Kidney (tissue), 14 donors: ENCODE results near the gene RAB4A. TPM values are rescaled to one million over a fixed set of nuclear protein-coding genes. Genes with fewer than 3 reads are reported as not detected.

ENCODE experiments used
- DNase-seq, 5 donors: peaks; one replicate each; pipeline ENCODE4 v3.0.0-alpha.2; 2013 to 2020
- FAIRE-seq: peaks from 2 replicates; lab custom pipeline; 2012; peaks lifted over from hg19 to GRCh38; lab: Jason Lieb, UNC
- H3K27ac ChIP-seq, 2 donors: one replicate each; pipeline ENCODE4 v1.7.0; 2013; ENCODE audit warnings: low read depth in 2 of 2, low read length in 2 of 2, inconsistent platforms in 1 of 2
- H3K27me3 ChIP-seq: one replicate; pipeline ENCODE4 v1.7.1; 2013; ENCODE audit warnings: low read length, inconsistent platforms; ENCODE audit not compliant: control insufficient read depth, insufficient read depth
- H3K36me3 ChIP-seq, 3 donors: one replicate each; pipeline versions ENCODE4 v1.7.0 to v1.7.1; 2013; ENCODE audit warnings: low read length in 3 of 3, control low read depth in 1 of 3, inconsistent platforms in 1 of 3; ENCODE audit not compliant: insufficient read depth in 3 of 3, control insufficient read depth in 2 of 3
- H3K4me1 ChIP-seq, 3 donors: one replicate each; pipeline versions ENCODE4 v1.7.0 to v1.7.1; 2013; ENCODE audit warnings: low read length in 3 of 3, inconsistent platforms in 1 of 3, low read depth in 1 of 3; ENCODE audit not compliant: control insufficient read depth in 2 of 3, insufficient read depth in 2 of 3
- H3K4me3 ChIP-seq, 3 donors: one replicate each; pipeline versions ENCODE4 v1.7.0 to v1.8.1; 2013; ENCODE audit warnings: low read length in 3 of 3, control low read depth in 1 of 3, inconsistent platforms in 1 of 3
- H3K9ac ChIP-seq, 3 donors: one replicate each; pipeline versions ENCODE4 v1.7.0 to v1.7.1; 2013; ENCODE audit warnings: low read length in 3 of 3, control low read depth in 1 of 3, inconsistent platforms in 1 of 3
- H3K9me3 ChIP-seq, 3 donors: one replicate each; pipeline versions ENCODE4 v1.7.0 to v1.7.1; 2013; ENCODE audit warnings: low read length in 3 of 3, control low read depth in 1 of 3, inconsistent platforms in 1 of 3; ENCODE audit not compliant: control insufficient read depth in 2 of 3, insufficient read depth in 1 of 3
- intact Hi-C: fragments of 100-400 bp; cut with DNase I; formaldehyde crosslinking; loops from one replicate; pipeline ENCODE4 v1.11.1; 2022
- polyA plus RNA-seq: library from polyadenylated mRNA; stranded (reverse); fragments of 350-450 nt; fragmentation: Illumina TruSeq; extraction: RNeasy Lipid Tissue Mini Kit (QIAGEN cat#74804); gene quantifications from one replicate; pipeline ENCODE4 v1.2.3, GENCODE V29; 2014; ENCODE audit warnings: low read depth, low replicate concordance; ENCODE audit not compliant: insufficient read depth
- total RNA-seq: library from RNA; stranded (reverse); fragmentation: NEBNext Ultra II Directional; extraction: Animal tissue kit (Norgen Biotek cat#: 25700); gene quantifications from one replicate; pipeline ENCODE4 v1.2.1, GENCODE V29; 2021
- TF ChIP-seq, protein P1 (sequence below): IDR thresholded peaks from 3 replicates; pipeline ENCODE4 v1.5.1; 2012; ENCODE audit warnings: mild to moderate bottlenecking, moderate library complexity, borderline replicate concordance; ENCODE audit not compliant: insufficient read depth; ENCODE audit errors: extremely low read depth
- donor health status: control.
- donor health status: control.
- donor health status: control.
- donor health status: control.
- donor health status: control.
- donor health status: DM: yes; HTN: yes; CAD: no.
- donor health status: Normal renal cell carcinoma (clear cell type).

Gene RAB4A
- total and polyA plus RNA-seq, 2 donors from 2014 or later: 38.3 to 56.0 TPM

- Histone ChIP-seq H3K9ac (no peak overlapping the region), H3K9me3 (no peaks in the 10 kb centered on the region), H3K27me3 (no peaks in the 10 kb centered on the region), H3K4me3 (no peak overlapping the region), H3K36me3 (peaks cover 2 to 40% (median 19%) of the 10 kb centered on the region in 3 donors), H3K27ac (no peak overlapping the region), H3K4me1 (no peaks in the 10 kb centered on the region)
- intact Hi-C loops: no loop called here
- no peak for DNase-seq
- TF ChIP-seq, protein P1, sequence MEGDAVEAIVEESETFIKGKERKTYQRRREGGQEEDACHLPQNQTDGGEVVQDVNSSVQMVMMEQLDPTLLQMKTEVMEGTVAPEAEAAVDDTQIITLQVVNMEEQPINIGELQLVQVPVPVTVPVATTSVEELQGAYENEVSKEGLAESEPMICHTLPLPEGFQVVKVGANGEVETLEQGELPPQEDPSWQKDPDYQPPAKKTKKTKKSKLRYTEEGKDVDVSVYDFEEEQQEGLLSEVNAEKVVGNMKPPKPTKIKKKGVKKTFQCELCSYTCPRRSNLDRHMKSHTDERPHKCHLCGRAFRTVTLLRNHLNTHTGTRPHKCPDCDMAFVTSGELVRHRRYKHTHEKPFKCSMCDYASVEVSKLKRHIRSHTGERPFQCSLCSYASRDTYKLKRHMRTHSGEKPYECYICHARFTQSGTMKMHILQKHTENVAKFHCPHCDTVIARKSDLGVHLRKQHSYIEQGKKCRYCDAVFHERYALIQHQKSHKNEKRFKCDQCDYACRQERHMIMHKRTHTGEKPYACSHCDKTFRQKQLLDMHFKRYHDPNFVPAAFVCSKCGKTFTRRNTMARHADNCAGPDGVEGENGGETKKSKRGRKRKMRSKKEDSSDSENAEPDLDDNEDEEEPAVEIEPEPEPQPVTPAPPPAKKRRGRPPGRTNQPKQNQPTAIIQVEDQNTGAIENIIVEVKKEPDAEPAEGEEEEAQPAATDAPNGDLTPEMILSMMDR: no peak
- no peak for FAIRE-seq
These were observed 29.3 kb downstream of the RAB4A start for GRCh38 chr1:229300099-229300757.

DNA sequence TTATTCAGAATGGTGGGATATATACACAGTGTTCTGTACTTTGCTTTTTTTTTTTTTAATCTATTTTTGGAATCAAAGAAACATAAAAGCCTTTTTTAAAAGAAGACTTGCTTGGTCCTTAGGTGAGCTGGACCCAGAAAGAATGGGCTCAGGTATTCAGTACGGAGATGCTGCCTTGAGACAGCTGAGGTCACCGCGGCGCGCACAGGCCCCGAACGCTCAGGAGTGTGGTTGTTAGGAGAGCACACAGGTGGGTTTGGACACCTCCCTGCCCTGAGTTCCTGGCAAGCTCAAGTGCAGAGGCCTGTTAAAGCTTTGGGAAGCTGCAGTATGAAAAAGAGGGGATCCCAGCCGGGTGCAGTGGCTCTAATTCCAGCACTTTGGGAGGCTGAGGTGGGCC is 31.8 kb downstream of the RAB4A start:
- H3K4me1 ChIP-seq: no peaks in the 10 kb centered on the region
- no peaks in the 10 kb centered on the region for H3K9me3 ChIP-seq
- H3K27me3 ChIP-seq: no peaks in the 10 kb centered on the region
- TF ChIP-seq, protein P1: no peak
- DNase-seq: no peak
- H3K36me3 ChIP-seq: peaks cover 2 to 46% (median 17%) of the 10 kb centered on the region in 3 donors
- FAIRE-seq: no peak
- H3K9ac ChIP-seq: no peak overlapping the region
- no peak overlapping the region for H3K27ac ChIP-seq
- H3K4me3 ChIP-seq: no peak overlapping the region
- intact Hi-C loops: no loop called here

DNA sequence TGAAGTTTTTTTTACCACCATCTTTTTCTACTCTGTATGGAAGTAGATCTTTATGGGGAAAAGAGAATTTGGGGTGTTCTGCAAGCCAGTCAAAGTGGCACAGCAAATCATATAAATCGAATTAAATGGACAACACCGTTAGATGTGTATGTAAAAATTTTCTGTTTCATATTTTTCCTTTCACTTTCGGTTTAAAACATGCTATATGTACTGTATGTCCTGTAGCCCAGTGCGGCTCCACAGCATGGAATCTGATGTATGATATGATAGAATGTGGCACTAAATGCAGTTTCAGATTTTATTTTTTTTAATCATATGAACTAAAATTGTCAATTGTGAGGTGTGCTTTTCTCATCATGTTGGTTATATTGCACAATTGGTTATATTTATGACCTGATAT is 32.9 kb downstream of the RAB4A start:
- intact Hi-C loops: no loop called here
- H3K9ac ChIP-seq: no peak overlapping the region
- TF ChIP-seq, protein P1: no peak
- no peaks in the 10 kb centered on the region for H3K4me1 ChIP-seq
- H3K36me3 ChIP-seq: peaks cover 2 to 46% (median 16%) of the 10 kb centered on the region in 3 donors
- DNase-seq: no peak
- no peaks in the 10 kb centered on the region for H3K9me3 ChIP-seq
- no peak overlapping the region for H3K4me3 ChIP-seq
- H3K27ac ChIP-seq: no peak overlapping the region
- no peaks in the 10 kb centered on the region for H3K27me3 ChIP-seq
- no peak for FAIRE-seq
